ENCODE data around the gene INHA. TPM values are rescaled to one million over a fixed set of nuclear protein-coding genes. Genes with fewer than 3 reads are reported as not detected.

INHA gene
- total and polyA plus RNA-seq, 7 donors = 0.31 to 0.46 (median 0.34) TPM; not detected in 3

Small RNA genes within 50 kb of the gene (small RNA-seq; reads per million reads assigned to genes)
- gene MIR3132 (0 reads per million in 3 donors), gene RN7SKP213 (0 reads per million in 3 donors)

Other genes with a start within 250 kb of the INHA start
- not detected for gene RESP18, start 239.6 kb upstream of the INHA start, total RNA-seq
- not detected for gene RESP18, start 239.6 kb upstream of the INHA start, polyA plus RNA-seq
- 10 to 100 TPM; 43.2 to 62.8 (median 53.1) TPM for gene DNPEP, start 184.4 kb upstream of the INHA start, total RNA-seq
- gene DNPEP, start 184.4 kb upstream of the INHA start, polyA plus RNA-seq = 100 to 1,000 TPM; 108 to 137 (median 132) TPM
- gene DES, start 153.9 kb upstream of the INHA start, total RNA-seq = over 10,000 TPM in 3 of 4 donors, 1,000 to 10,000 TPM in 1; 7,366 to 30,562 (median 13,340) TPM
- 100 to 1,000 TPM in 2 of 3 donors, 10 to 100 TPM in 1; 35.1 to 264 (median 162) TPM for gene DES, start 153.9 kb upstream of the INHA start, polyA plus RNA-seq
- gene SPEG, start 137.5 kb upstream of the INHA start, total RNA-seq = 100 to 1,000 TPM; 123 to 321 (median 194) TPM
- gene SPEG, start 137.5 kb upstream of the INHA start, polyA plus RNA-seq = 10 to 100 TPM in 2 of 3 donors, 1 to 10 TPM in 1; 6.0 to 25.4 (median 13.4) TPM
- gene GMPPA, start 73.4 kb upstream of the INHA start, total RNA-seq = 10 to 100 TPM; 13.9 to 24.7 (median 21.3) TPM
- 10 to 100 TPM; 42.6 to 52.8 (median 44.2) TPM for gene GMPPA, start 73.4 kb upstream of the INHA start, polyA plus RNA-seq
- gene ASIC4, start 57.8 kb upstream of the INHA start, total RNA-seq = under 1 TPM in 1 of 4 donors, not detected in 3; under 0.01 TPM
- gene ASIC4, start 57.8 kb upstream of the INHA start, polyA plus RNA-seq = under 1 TPM in 1 of 3 donors, not detected in 2; 0.07 TPM
- gene CHPF, start 28.5 kb upstream of the INHA start, total RNA-seq = 10 to 100 TPM; 12.5 to 39.1 (median 23.5) TPM
- 10 to 100 TPM in 1 of 3 donors, 1 to 10 TPM in 2; 5.5 to 37.3 (median 6.6) TPM for gene CHPF, start 28.5 kb upstream of the INHA start, polyA plus RNA-seq
- 1 to 10 TPM in 3 of 4 donors, under 1 TPM in 1; 0.71 to 3.0 (median 1.6) TPM for gene TMEM198, start 28.3 kb upstream of the INHA start, total RNA-seq
- 1 to 10 TPM in 2 of 3 donors, not detected in 1; 1.2 to 3.9 TPM for gene TMEM198, start 28.3 kb upstream of the INHA start, polyA plus RNA-seq
- gene OBSL1, start 771 bp upstream of the INHA start, total RNA-seq = 10 to 100 TPM; 34.6 to 83.6 (median 53.3) TPM
- 10 to 100 TPM in 1 of 3 donors, 1 to 10 TPM in 2; 2.8 to 15.6 (median 7.8) TPM for gene OBSL1, start 771 bp upstream of the INHA start, polyA plus RNA-seq
- 10 to 100 TPM in 2 of 4 donors, 1 to 10 TPM in 2; 8.4 to 13.0 (median 10.1) TPM for gene STK11IP, start 25.5 kb downstream of the INHA start, total RNA-seq
- 10 to 100 TPM in 2 of 3 donors, 1 to 10 TPM in 1; 6.9 to 36.7 (median 10.8) TPM for gene STK11IP, start 25.5 kb downstream of the INHA start, polyA plus RNA-seq
- gene SLC4A3, start 55.3 kb downstream of the INHA start, total RNA-seq = 1 to 10 TPM in 3 of 4 donors, under 1 TPM in 1; 0.99 to 5.0 (median 1.1) TPM
- 1 to 10 TPM in 1 of 3 donors, under 1 TPM in 2; under 0.01 to 1.0 (median 0.46) TPM for gene SLC4A3, start 55.3 kb downstream of the INHA start, polyA plus RNA-seq